HG03378 (cell line): ENCODE data around the gene TUT1.
"Not testable (repeated sequence)": the region's sequence is repeated elsewhere in the genome, so short reads cannot be mapped to it uniquely, and the experiment has no call there.

Experiments used
- ATAC-seq: cut with Tn5 transposase; IDR thresholded peaks from one replicate; pipeline ENCODE4 v1.9.1; 2021; ENCODE audit warnings: mild to moderate bottlenecking, moderate library complexity; ENCODE audit not compliant: unreplicated experiment

TUT1 gene

GRCh38 chr11:62556875-62557631 lies 34.3 kb downstream of the TUT1 start:
- ATAC-seq: peak; percentile 25

- peak; percentile 32 for ATAC-seq
Observed at GRCh38 chr11:62556108-62556874, 35.0 kb downstream of the TUT1 start.

GRCh38 chr11:62555464-62556107 lies 35.7 kb downstream of the TUT1 start:
- peak; percentile 34 for ATAC-seq

DNA sequence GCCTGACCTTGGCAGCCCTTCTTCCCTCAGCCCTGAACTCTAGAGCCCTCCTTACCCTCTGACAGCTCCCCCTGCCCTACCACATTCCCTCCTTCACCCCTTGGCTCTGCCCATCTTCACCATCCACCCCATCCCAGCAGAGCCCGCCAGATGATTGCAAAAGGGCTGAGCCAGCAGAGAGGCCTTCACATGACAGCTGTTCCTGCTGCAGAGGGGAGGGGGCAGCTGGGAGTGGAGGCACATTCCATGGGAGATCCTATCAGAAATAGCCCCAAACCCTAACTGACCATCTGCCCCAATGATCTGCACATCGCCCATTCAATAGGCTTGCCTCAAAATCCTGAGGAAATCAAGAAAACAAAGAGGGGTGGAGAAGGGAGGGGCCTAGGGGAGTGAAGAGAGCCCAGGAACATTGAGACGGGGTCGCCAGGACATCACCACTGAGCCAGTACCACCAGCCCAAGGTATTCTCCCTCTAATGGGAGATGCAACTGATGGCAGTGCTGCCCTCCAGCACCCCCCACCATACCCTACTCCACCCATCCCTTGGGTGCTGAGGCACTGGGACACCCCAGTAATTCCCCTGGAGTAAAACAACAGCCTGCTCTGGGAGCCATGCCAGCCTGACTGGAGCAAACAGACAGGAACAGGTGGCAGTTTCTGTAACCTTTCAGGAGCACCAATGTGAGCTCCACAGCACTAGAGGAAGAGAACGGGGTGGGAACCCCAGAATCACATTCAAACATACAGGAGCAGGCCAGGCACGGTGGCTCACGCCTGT lies 36.7 kb downstream of the TUT1 start:
- no peak for ATAC-seq

DNA sequence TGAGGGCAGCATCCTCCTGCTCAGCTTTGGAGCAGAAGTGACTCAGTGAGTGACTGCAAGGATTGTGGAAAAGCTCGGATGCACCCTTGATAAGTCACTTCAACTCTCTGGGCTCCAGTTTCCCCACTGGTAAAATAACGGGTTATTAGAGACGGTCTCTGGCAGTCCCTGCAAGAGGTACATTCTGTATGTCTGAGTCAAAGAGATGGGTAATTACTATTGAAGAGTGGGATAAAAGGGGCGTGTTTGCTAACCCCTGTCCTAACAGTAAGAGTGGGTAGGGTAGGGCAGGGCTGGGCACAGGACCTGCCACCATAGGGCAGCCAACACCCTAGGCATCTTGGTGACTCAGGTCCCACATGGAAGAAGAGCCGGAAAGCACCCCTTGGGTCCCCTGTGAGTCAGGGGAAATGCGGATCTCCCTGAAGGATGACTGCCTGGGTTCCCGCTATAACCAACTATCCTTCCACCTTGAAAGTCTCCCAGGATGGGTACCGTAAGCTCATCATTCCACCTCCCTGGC lies 37.4 kb downstream of the TUT1 start:
- no peak for ATAC-seq

DNA sequence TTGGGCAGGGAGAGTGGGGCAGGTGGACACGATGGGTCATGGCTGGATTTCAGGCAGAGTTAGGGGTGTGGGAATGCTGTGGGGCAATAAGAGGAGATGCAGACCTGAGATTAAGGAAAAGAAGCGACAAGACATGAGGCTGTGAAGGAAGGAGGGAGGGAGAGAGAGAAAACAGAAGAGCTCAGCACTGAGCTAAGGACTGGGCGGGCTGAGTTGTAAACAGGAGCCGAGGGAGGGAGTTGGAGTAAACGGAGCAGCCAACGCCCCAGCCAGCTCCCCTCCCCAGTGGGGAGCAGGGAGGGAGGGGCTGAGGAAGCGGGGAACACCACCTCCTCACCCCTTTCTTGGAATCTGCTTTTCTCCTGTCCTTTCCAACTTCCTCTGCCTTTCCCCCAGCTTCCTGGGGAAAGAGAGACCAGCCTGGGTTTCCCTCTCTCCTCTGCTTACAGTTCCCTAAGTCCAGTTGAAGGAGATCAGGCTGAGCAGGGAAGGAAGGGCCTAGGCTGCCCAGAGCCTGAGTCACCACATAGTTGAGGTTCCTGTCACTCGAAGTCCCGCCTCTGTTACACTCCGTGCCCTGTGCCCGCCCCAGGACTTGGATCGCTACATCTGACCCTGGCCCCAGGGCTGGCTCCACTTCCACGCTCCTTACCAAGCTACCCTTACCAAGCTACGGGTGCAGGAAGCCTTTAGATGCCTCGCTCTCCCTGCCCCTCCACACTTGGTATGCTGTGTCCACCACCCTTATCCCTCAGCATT lies 38.1 kb downstream of the TUT1 start:
- no peak for ATAC-seq

DNA sequence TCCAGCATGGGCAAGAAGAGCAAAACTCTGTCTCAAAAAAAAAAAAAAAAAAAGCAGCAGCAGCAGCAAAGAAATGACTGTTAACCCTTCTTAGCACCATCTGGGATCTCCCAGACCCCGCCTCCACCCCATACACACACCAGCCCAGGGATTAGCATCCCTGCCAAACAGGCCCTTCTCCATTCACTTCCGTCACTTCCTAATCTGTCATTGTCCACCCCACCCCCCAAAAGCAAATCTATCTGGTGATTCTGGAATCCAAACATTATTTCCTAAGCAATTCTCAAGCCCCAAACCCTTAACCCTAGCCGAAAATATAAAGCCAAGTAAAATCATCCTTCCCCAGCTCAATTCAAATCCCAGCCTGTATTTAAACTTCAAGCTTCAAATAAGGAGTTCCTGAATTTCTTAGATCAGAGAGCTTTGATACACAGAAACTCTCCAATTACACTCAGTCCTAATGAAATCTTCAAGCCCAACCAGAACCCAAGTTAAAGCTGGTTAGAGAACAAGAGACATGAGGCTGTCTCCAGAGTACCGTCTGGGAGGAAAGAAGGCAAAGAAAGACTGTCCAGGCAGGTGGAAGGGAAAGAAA lies 38.7 kb downstream of the TUT1 start:
- no peak for ATAC-seq

DNA sequence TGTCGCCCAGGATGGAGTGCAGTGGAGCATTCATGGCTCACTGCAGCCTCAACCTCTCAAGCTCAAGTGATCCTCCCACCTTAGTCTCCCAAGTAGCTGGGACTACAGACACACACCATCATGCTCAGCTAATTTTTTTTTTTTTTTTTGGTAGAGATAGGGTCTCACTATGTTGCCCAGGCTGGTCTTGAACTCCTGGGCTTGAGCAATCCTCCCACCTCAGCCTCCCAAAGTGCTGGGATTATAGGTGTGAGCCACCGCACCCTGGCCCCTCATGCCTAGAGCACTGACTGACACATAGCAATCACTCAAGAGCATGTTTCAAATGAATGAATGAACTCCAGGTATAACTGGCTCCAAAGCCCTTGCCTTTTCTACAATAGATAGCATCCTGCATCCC lies 40.8 kb downstream of the TUT1 start:
- ATAC-seq: not testable (repeated sequence)

DNA sequence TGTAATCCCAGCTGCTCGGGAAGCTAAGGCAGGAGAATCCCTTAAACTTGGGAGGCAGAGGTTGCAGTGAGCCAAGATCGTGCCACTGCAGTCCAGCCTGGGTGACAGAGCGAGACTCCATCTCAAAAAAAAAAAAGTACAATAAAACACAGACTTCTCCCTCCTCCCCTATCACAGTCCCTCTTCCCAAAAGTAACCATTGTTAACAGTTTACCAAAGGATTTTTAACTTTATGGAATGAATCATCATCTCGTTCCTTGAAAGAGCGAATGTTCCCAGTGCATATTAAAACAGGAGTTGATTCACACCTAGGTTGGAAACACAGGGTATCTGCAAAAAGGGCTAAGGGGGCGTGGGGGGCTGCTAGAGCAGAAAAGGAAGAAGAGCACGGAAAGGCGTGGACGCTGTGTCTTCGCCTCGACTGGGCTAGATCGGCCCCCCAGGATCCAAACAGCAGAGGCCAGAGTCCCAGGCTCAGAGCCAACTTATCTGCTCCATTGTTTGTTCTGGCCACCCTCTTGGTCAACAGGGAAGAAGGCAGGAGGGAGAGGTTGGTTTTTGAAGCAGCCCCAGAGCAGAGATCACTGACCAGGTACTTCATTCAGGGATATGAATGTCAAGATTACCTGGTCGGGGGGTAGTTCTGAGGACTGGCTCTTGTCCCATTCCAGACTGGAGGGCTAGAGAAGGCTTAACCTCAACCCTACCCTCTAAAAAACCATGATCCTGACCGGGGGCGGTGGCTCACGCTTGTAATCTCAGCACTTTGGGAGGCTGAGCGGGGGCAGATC lies 42.6 kb downstream of the TUT1 start:
- ATAC-seq: no peak

- no peak for ATAC-seq
Observed at GRCh38 chr11:62547691-62548281, 43.5 kb downstream of the TUT1 start.

GRCh38 chr11:62546929-62547625 lies 44.2 kb downstream of the TUT1 start:
- ATAC-seq: no peak

GRCh38 chr11:62546244-62546928 lies 44.9 kb downstream of the TUT1 start, which contains the start of gene AHNAK:
Gene AHNAK, minus strand, starts transcription at chr11:62546806. Its CDS starts 10,708 bp downstream, at chr11:62536098.
- no peak for ATAC-seq

DNA sequence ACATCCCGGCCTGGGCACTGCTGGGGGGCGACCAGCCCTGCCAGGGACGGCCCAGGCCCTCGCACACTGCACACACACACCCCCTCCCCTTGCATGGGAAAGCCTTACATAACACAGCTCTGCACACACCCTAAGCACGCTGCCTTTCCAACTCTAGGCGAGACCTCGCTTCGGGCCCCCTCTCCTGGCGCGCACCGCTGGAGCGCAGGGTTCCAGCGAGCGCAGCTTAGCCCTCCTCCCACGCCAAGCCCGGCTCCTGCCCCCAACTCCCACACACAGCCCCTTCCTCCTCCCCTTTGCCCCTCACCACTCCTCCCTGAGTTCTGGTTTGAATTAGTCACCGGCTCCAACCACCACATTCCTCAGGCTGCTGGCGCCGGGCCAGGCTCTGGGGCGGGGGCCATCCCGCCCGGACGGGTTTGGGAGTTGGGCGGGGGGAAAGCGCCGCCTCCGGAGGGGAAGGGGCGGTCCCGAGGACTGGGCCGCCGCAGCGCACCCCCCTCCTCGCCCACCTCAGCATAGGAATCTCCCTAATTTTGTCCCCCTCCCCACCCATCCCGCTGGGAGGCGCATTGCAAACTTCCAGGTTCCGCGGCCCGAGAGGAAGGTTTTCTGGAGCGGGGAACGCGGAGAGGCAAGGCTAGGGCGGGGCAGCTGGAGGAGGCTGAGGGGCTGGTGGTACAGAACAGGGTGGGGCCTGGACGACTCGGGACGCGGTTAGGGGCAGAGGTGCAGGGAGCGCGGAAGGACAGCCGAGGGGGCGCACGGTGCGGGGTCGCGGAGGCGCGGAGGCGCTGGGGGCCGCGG lies 45.7 kb downstream of the TUT1 start:
- ATAC-seq: no peak

DNA sequence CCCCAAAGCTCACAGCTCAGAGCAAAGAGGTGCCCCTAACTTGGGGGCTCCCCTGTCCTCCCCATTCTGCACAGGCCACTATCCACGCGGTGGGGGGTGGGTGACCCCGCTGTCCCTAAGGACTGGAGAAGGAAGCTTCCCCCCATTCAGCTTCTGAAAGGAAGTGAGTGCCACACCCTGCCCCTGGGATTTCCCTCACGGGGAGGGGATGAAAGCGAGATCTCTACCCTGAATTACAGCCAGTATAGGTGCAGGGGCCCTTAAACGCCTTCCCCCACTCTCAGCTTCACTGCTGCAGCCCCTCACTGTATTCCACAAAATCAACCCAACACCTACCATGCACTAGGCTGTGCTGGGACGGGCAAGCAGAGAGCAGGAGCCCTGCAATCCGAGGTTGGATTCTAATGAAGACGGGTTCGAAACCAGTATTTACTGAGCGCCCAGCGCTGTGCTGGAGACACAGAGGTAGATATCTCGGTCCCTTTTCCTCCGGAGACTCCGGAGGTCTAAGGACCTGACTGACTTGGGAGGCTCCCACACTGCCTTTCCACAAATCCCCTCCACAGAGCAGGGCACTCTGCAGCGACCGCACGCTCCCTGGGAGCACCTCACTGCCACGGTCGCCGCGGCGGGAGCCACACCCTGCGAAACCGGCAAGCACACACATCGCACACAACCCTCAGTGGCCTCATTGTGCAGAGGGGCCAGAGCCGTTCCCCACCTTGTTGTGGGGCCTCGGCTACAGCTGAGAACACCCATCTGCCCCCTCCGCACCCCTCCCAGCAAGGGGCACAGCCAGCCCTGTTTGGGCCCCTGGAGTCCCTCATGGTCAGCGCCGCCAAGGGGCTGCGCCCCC lies 46.5 kb downstream of the TUT1 start:
- no peak for ATAC-seq

DNA sequence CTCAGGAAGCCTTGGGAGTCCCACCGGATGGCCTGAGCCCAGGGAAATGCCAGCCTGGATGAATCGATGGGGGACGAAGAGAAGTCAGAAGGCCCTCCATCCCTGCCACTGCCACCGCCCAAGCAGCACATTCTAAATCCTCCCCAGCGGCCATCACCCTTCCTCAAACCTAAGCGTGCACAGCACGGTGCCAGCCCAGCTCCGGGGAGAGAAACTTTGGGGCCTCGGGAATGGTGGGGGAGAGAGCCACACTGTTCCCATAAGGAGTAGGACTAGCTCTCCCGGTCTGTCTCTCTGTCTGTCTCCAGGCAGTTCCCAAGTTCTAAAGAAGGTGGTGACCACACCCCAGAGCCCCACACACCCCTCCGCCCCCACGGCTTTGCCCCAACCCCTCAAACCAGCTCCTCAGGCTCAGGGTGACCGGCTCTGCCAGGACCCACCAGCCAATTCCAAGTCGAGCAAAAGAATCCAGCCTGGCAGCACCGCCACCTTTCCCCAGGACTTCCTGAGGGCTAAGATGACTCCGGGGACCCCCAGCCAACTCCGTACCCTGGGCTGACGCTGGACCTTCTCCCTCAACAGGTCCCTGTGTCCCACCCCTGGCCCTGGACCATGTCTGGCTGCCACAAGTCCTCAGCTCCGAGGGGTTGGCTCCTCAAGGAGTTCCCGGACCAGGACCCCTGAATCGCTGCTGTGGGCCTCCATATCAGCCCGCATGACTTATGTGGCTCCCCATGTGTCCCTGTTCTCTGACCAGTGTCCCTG lies 47.5 kb downstream of the TUT1 start:
- no peak for ATAC-seq
